Midbrain (tissue), 1 donor: ENCODE results near the gene RPL37A.
"Not testable (repeated sequence)": the region's sequence is repeated elsewhere in the genome, so short reads cannot be mapped to it uniquely, and the experiment has no call there.

ENCODE experiments used
- DNase-seq: peaks from one replicate; lab custom pipeline; 2025; lab: John Stamatoyannopoulos, UW

RPL37A gene

GRCh38 chr2:216517447-216518225, 19.0 kb downstream of the RPL37A start:
- no peak for DNase-seq

- not testable (repeated sequence) for DNase-seq
Observed at GRCh38 chr2:216518566-216519119, 20.0 kb downstream of the RPL37A start.

DNA sequence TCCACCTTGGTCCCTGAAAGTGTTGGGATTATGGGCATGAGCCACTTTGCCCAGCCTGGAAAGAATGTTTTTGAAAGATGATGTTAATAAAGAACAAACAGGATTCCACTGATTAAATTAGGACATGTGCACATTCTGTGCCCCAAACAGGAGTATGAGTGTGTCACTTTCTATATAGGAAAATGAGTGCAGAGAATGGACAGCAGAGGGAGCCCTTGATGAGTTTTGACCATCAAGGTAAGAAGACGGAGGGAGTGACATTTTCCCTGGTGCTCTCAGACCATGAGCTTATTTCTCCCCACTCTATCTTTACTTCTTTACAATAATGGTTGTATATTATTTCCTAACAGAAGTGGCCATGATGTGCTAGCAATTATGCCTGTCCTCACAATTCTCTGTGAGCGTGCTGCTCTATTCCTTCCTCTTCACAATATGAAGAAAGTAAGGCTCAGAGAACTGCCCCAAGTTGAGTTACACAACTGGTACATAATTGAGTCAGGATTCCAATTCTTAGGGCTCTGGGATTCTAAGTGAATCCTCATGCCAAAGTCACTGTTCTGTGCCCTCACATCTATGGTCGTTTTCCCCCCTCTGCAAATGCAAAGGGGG, 20.6 kb downstream of the RPL37A start:
- peak; percentile 73 for DNase-seq

- DNase-seq, result no peak
Observed at GRCh38 chr2:216520112-216520511, 21.5 kb downstream of the RPL37A start.

- no peak for DNase-seq
Observed at GRCh38 chr2:216522892-216523502, 24.4 kb downstream of the RPL37A start.

DNA sequence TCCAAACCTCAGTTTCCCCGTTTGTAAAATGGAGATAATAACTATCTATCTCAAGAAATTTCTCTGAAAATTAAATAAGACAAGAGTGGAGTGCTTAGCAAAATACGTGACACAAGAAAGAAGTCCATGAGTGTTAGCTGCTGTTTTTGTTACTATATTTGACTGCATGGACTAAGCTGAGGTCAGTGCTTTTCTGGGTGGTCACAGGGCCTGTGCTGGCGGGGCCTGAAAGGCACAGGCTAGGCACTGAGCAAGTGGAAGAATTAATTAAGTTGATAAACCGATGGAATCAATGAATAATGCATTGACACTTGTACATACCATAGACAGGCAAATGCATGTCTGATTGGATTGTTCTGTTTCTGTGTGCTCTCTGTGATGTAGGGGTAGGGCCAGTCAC, 27.3 kb downstream of the RPL37A start:
- no peak for DNase-seq

DNA sequence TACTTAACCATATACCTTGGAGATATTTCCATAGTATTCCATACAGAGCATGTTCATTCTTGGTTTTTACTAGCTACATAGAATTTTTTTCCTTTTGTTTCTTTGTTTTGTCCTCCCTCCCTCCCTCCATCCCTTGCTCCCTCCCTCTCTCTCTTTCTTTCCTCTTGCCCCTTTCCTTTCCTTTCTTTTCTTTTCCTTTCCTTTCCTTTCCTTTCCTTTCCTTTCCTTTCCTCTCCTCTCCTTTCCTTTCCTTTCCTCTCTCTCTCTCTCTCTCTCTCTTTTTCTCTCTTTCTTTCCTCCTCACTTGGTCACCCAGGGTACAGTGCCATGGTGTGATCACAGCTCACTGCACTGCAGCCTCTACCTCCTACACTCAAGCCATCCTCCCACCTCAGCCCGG, 28.3 kb downstream of the RPL37A start:
- DNase-seq, result no peak

DNA sequence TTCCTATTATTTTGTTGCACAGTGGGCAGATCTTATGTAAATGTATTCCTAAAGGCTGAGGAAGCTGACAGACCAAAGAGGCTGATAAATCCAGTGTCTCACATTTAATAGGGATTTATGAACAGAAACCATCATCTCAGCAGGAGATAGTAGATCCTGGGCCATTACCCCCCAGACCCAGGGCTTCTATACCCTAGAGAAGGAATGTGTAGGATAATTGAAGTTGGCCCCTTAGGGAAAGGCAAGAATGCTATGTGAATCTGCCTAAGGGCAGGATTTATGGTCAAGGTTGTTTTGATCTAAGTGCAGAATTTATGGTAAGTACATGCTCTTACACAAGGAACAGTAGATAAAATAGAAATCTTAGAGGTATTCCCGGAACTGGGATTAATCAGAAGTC, 29.0 kb downstream of the RPL37A start:
- DNase-seq, result no peak

GRCh38 chr2:216532562-216532961, 33.9 kb downstream of the RPL37A start:
- DNase-seq, result no peak

DNA sequence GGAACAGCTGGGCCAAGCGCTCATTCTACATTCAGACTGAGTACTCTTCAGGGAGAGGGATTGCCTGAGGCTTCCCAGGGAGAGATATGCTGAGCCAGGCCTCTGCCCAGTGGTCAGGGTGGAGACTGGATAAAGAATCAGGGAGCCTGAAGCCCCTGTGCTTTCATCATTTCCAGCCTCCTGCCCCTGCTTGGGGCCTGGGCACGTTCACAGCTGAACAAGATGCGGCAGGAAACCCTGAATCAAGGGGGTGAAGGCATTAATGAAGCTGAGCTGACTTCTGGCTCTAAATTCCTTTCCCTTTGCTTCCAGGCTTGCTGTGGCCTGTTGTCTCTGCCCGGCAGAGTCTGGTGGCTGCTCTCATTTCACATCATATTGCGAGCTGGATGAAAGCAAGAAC, 35.0 kb downstream of the RPL37A start:
- DNase-seq, result no peak

DNA sequence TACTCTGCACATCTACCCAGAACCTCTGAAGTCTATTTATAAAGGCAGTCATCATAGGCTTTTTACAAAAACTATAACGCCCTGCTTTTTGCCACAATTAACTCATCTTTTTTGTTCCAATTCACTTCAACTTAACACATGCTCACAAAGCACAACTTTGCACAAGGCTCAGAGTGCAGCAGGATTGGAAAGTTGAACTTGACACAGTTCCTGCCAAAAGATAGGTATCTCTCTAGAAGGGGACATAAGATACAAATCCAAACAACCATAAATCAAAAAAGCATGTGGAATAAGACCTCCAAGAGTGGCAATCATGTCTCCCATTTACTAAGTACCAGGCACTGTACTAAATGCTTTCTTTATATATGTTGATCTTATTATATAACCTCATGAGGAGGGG, 36.2 kb downstream of the RPL37A start:
- DNase-seq, result no peak

GRCh38 chr2:216535454-216535995, 36.9 kb downstream of the RPL37A start:
- DNase-seq, result no peak

- DNase-seq, result no peak
Observed at GRCh38 chr2:216536734-216537210, 38.1 kb downstream of the RPL37A start.

DNA sequence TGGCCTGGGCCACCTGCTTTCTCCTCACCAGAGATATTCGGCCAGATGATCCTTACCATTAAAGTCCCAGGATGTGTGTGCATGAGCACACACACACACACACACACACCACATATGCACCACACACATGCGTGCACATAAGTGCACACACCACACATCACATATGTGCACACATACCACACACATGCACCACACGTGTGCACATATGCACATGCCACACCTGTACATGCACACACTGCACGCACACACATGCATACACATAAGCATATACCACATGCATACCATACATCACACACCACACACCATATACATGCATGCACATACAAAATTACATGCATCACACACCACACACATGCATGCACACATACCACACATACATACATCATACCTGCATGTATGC, 38.7 kb downstream of the RPL37A start:
- DNase-seq, result no peak

DNA sequence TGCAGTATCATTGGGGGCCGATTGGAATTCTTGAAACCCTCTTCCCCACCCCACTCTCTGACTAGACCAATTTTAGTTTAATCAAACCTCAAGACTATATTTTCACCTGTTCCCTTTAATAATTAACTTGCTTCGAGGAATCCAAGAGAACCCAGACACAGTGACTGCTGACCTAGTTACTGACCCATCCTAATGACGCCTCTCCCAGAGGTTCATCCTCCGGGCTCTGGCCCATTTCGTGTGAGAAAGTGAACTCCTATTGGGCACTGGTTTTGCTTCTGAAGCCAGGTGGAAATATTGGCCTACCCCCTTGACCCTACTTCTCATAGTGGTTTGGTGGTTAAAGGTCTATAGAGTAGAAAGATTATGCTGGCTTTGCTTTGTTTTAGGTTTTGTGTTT, 39.9 kb downstream of the RPL37A start:
- no peak for DNase-seq

- no peak for DNase-seq
Observed at GRCh38 chr2:216539120-216539519, 40.5 kb downstream of the RPL37A start.

- DNase-seq, result no peak
Observed at GRCh38 chr2:216539791-216540241, 41.2 kb downstream of the RPL37A start.

DNA sequence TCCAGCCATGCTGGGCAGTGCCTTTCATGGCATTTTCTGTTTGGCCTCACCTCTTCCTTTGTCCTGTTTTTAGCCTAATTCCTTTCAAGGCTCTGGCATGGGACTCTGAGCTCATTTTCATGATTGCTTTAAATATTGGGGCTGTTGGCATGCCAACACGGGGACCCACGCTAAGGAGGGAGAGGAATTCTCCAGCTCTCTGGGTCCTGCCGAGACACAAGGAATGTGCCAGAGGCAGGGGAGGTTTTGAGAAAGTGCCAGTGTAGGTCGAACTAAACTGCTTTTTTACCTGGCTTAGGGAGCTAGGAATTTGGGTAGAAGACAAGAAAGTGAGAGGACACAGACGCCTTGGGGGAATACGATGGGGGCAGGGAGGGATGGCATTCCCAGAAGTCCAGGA, 42.3 kb downstream of the RPL37A start:
- DNase-seq, result no peak

DNA sequence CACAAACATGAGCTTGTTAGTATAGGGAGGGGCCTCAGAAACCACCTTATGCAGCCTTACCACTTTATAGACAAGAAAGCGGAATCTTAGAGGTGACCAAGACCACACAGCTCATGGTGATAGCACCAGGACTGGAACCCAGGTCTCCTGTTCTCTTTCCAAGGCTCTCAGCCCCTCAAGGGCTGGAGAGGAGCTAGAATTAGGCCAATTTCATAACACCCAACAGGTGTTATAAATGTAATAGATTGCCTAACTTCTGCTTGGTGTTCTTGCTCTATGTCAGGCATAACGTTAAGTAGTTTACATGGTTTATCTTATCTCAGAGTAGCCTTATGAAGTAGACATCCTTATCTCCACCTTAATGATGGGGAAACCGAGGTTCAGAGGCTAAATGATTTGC, 42.9 kb downstream of the RPL37A start:
- DNase-seq, result no peak

GRCh38 chr2:216545359-216545758, 46.7 kb downstream of the RPL37A start:
- no peak for DNase-seq

- no peak for DNase-seq
Observed at GRCh38 chr2:216546241-216546640, 47.6 kb downstream of the RPL37A start.

- DNase-seq, result no peak
Observed at GRCh38 chr2:216546641-216547403, 48.2 kb downstream of the RPL37A start.
